Gastrocnemius medialis (tissue), 4 donors: Measurements from ENCODE around the gene ERO1B. TPM values are rescaled to one million over a fixed set of nuclear protein-coding genes. Genes with fewer than 3 reads are reported as not detected.

Experiments
- ATAC-seq, 2 donors: fragments of 150-250 bp; one replicate each; pipeline ENCODE4 v1.9.1; 2016
- DNase-seq, 2 donors: peaks; one replicate each; pipeline ENCODE4 v3.0.0-alpha.2; 2019
- H3K27ac ChIP-seq, 4 donors: fragments of 200-600 bp; sonication (generic); 1 replicate in 1 of 4; 2 replicates in 3 of 4; pipeline ENCODE4 v1.5.1; 2016 to 2018; ENCODE audit warnings: mild to moderate bottlenecking in 2 of 4, moderate library complexity in 1 of 4
- H3K27me3 ChIP-seq, 3 donors: fragments of 200-600 bp; sonication (generic) in 2 of 3; 1 replicate in 1 of 3; 2 replicates in 2 of 3; pipeline versions ENCODE4 v1.5.1 to v1.6.0; 2016 to 2019; ENCODE audit warnings: mild to moderate bottlenecking in 1 of 3, moderate library complexity in 1 of 3
- H3K36me3 ChIP-seq, 2 donors: fragments of 200-600 bp; sonication (generic) in 1 of 2; one replicate each; pipeline ENCODE4 v1.5.1; 2017 to 2018
- H3K4me1 ChIP-seq, 2 donors: fragments of 200-600 bp; sonication (generic) in 1 of 2; one replicate each; pipeline ENCODE4 v1.5.1; 2016 to 2017; ENCODE audit warnings: mild to moderate bottlenecking in 2 of 2
- H3K4me3 ChIP-seq, 4 donors: fragments of 200-600 bp; sonication (generic) in 3 of 4; 1 replicate in 1 of 4; 2 replicates in 3 of 4; pipeline ENCODE4 v1.5.1; 2016 to 2019; ENCODE audit warnings: mild to moderate bottlenecking in 2 of 4
- H3K9me3 ChIP-seq, 3 donors: fragments of 200-600 bp; sonication (generic) in 2 of 3; 1 replicate in 1 of 3; 2 replicates in 2 of 3; pipeline ENCODE4 v1.5.1; 2016 to 2019
- CTCF ChIP-seq, 5 experiments: fragments of 450-650 bp in 3 of 5; fragments of 200-600 bp in 2 of 5; sonication (generic) in 2 of 5; IDR thresholded peaks in 4 of 5; conservative IDR thresholded peaks in 1 of 5; 1 replicate in 4 of 5; 2 replicates in 1 of 5; pipeline ENCODE4 v1.5.1; 2016 to 2019; ENCODE audit warnings: antibody characterized with exemption in 5 of 5, mild to moderate bottlenecking in 3 of 5, moderate library complexity in 3 of 5
- POLR2A ChIP-seq, 2 donors: fragments of 450-650 bp; IDR thresholded peaks; one replicate each; pipeline ENCODE4 v1.6.1; 2017; ENCODE audit warnings: antibody characterized with exemption in 2 of 2, mild to moderate bottlenecking in 2 of 2, moderate library complexity in 2 of 2
- in situ Hi-C, 4 donors: fragments of 200-750 bp; cut with MboI; loops; one replicate each; pipeline versions ENCODE4 v1.15.0 to v1.8.0; 2017; ENCODE audit warnings: low sequenced_read_pairs in 4 of 4
- intact Hi-C: fragments of 100-400 bp; cut with DNase I; formaldehyde crosslinking; loops from one replicate; pipeline ENCODE4 v1.15.1; 2023; ENCODE audit warnings: low total_unique reads
- total RNA-seq, 4 donors: library from RNA; depleted of rRNA; stranded (reverse); fragments of >200 nt; gene quantifications; one replicate each; pipeline versions ENCODE4 v1.1.0 to v1.2.3, GENCODE V29; 2016

The ERO1B gene
- total RNA-seq, 4 donors from 2014 or later = 3.6 to 10.2 (median 5.8) TPM

GRCh38 chr1:236302941-236303340, 21.2 kb upstream of the ERO1B start:
- in situ Hi-C loops = no loop called here
- ATAC-seq = no peak

DNA sequence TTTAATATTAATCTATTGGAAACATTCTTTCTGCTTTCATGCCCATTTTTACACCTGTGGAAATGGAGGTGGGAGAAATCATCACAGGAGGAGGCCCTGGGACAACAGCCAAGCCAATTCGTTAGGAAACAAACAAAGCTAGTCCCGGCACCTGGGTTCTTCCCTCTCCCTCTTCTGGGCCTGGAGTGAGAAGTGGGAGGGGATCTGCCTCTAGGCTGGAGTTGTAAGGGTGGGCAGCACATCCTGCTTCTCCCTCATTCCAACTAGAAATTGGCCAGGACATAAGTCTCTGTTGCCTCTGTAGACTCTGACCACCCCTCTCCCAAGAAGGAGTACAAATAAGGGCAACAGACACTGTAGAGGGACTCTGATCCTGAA, 20.2 kb upstream of the ERO1B start:
- no peak for TF ChIP-seq POLR2A (IDR thresholded peaks at IDR 0.05)
- TF ChIP-seq CTCF (IDR thresholded peaks at IDR 0.05 in 4 of 5, conservative IDR thresholded peaks at IDR 0.05 in 1 of 5) = no peak

More at GRCh38 chr1:236302941-236303340, 21.2 kb upstream of the ERO1B start:
- no peak for TF ChIP-seq POLR2A (IDR thresholded peaks at IDR 0.05)
- TF ChIP-seq CTCF (IDR thresholded peaks at IDR 0.05 in 4 of 5, conservative IDR thresholded peaks at IDR 0.05 in 1 of 5) = no peak
- Histone ChIP-seq H3K36me3 (no peaks in the 10 kb centered on the region), H3K4me3 (no peak overlapping the region), H3K27ac (no peak overlapping the region), H3K4me1 (no peaks in the 10 kb centered on the region), H3K9me3 (no peaks in the 10 kb centered on the region), H3K27me3 (no peaks in the 10 kb centered on the region)
- intact Hi-C loops = no loop called here
- no peak for DNase-seq

DNA sequence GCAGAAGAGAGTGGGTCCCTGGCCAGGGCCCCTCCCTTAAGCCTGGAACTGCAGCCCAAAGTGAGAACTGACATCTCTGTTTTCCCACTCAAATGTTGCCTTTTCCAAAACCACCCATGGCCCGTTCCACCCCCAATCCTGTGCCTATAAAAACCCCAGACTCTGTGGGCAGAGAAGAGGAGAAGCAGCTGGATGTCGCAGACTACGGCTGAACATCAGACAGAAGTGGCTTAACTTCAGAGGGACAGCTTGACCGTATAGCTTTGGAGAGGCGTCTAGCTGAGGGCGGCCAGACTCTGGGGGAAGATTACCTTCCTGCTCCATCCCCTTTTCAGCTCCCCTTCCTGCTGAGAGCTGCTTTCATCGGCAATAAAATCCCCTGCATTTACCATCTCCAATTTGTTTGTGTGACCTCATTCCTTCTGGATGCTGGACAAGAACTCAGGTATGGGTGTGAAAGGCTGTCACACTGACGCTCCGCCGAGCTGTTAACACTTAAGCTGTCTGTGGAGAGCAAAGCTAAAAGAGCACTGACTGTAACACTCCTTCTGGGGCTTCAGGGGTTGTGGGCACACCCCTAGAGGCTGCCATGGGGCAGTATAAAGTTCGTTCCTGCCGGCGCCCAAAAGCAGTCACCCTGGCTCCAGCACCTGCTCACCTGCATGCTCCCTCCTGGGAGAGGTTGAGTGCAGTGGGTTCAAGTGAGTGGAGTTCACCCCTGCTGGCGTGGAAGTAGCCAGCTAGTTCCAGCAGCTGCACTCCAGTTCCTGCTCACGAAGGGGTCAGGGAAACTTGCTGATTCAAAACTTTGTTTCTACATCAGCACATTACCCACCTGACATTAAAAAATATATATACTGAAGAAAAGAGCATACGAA, 19.6 kb upstream of the ERO1B start:
- no peak for TF ChIP-seq CTCF (IDR thresholded peaks at IDR 0.05 in 4 of 5, conservative IDR thresholded peaks at IDR 0.05 in 1 of 5)
- TF ChIP-seq POLR2A (IDR thresholded peaks at IDR 0.05) = no peak

More for the DNA sequence above, 20.2 kb upstream of the ERO1B start:
- no peaks in the 10 kb centered on the region for H3K27me3 ChIP-seq
- ATAC-seq (no peak), DNase-seq (no peak)
- H3K4me3 ChIP-seq = no peak overlapping the region
- intact Hi-C loops = no loop called here
- no peaks in the 10 kb centered on the region for H3K4me1 ChIP-seq
- no peaks in the 10 kb centered on the region for H3K9me3 ChIP-seq
- H3K36me3 ChIP-seq = no peaks in the 10 kb centered on the region
- in situ Hi-C loops = no loop called here
- H3K27ac ChIP-seq = no peak overlapping the region

DNA sequence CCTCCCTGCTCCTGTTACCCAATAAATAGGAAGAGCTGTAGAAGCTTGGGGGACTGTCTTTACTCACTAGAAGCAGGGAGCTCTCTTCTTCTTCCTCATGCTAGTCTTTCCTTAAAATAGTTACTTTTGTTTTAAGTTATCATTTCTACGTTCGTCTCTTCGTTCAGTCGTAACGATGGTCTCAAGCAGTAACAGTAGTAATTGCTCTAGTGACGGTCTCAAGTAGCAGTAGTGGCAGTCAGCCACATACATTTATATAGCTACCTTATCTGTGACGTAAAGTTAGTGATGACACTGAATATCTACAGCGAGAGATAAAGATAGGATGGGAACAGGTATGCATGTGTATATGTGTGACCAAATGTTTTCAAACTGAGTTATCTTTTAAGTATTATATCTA, 15.4 kb upstream of the ERO1B start:
- intact Hi-C loops = no loop called here
- H3K9me3 ChIP-seq = no peaks in the 10 kb centered on the region
- no peaks in the 10 kb centered on the region for H3K27me3 ChIP-seq
- no peak overlapping the region for H3K4me3 ChIP-seq
- H3K4me1 ChIP-seq = no peaks in the 10 kb centered on the region
- ATAC-seq (no peak), DNase-seq (no peak)
- in situ Hi-C loops = loop anchor here in 1 of 4 donors (25.0 kb wide), 1 partner anchor 490 kb away; the partner anchor contains the start of gene MTR
- H3K27ac ChIP-seq = no peak overlapping the region
- TF ChIP-seq POLR2A (IDR thresholded peaks at IDR 0.05) (no peak), CTCF (IDR thresholded peaks at IDR 0.05 in 4 of 5, conservative IDR thresholded peaks at IDR 0.05 in 1 of 5) (no peak)
- H3K36me3 ChIP-seq = no peaks in the 10 kb centered on the region

More for the DNA sequence above, 19.6 kb upstream of the ERO1B start:
- no peak for DNase-seq
- no peak for ATAC-seq
- intact Hi-C loops = no loop called here
- Histone ChIP-seq H3K4me3 (no peak overlapping the region), H3K4me1 (no peaks in the 10 kb centered on the region), H3K36me3 (no peaks in the 10 kb centered on the region), H3K9me3 (no peaks in the 10 kb centered on the region), H3K27me3 (no peaks in the 10 kb centered on the region), H3K27ac (no peak overlapping the region)
- in situ Hi-C loops = no loop called here
